Karpas-422 (cell line): Measurements from ENCODE around the gene ABHD2. TPM values are rescaled to one million over a fixed set of nuclear protein-coding genes. Genes with fewer than 3 reads are reported as not detected.

Experiments
- DNase-seq: peaks from one replicate; pipeline ENCODE4 v3.0.0-alpha.2; 2015
- H2AFZ ChIP-seq: fragments of 200-600 bp; sonication (generic); 2 replicates; pipeline ENCODE4 v1.6.1; 2014; ENCODE audit warnings: antibody characterized with exemption, low read length, mixed read lengths
- H3K27ac ChIP-seq: fragments of 200-600 bp; sonication (generic); 2 replicates; pipeline ENCODE4 v1.5.1; 2014; ENCODE audit warnings: mild to moderate bottlenecking, low read length, moderate library complexity
- H3K27me3 ChIP-seq: fragments of 200-600 bp; sonication (generic); 2 replicates; pipeline ENCODE4 v1.6.1; 2014; ENCODE audit warnings: low read length, mixed read lengths
- H3K36me3 ChIP-seq: fragments of 200-600 bp; sonication (generic); 2 replicates; pipeline ENCODE4 v1.6.1; 2014; ENCODE audit warnings: low read length, mixed read lengths; ENCODE audit not compliant: insufficient read depth
- H3K4me1 ChIP-seq: fragments of 200-600 bp; sonication (generic); 2 replicates; pipeline ENCODE4 v1.6.1; 2014; ENCODE audit warnings: mild to moderate bottlenecking, low read length, mixed read lengths
- H3K4me2 ChIP-seq: fragments of 200-600 bp; sonication (generic); 2 replicates; pipeline ENCODE4 v1.6.1; 2014; ENCODE audit warnings: low read length, low read depth, mild to moderate bottlenecking; ENCODE audit not compliant: poor library complexity, severe bottlenecking
- H3K4me3 ChIP-seq: fragments of 200-600 bp; sonication (generic); 2 replicates; pipeline ENCODE4 v1.5.1; 2014; ENCODE audit warnings: mild to moderate bottlenecking, antibody characterized with exemption, low read length, mixed read lengths
- H3K79me2 ChIP-seq: fragments of 200-600 bp; sonication (generic); 2 replicates; pipeline ENCODE4 v1.6.1; 2014; ENCODE audit warnings: mild to moderate bottlenecking, low read length, mixed read lengths
- H3K9ac ChIP-seq: fragments of 200-600 bp; sonication (generic); 2 replicates; pipeline ENCODE4 v1.6.0; 2014; ENCODE audit warnings: low read length
- H3K9me2 ChIP-seq: fragments of 200-600 bp; sonication (generic), shearing (Covaris generic); replicated peaks from 2 replicates; pipeline ENCODE4 v1.6.0; 2014; ENCODE audit warnings: mild to moderate bottlenecking, low read length, moderate library complexity; ENCODE audit not compliant: insufficient read depth
- H3K9me3 ChIP-seq: fragments of 300-700, 200-600 bp; sonication (generic); 2 replicates; pipeline ENCODE4 v1.6.1; 2014; ENCODE audit warnings: low read length, mixed read lengths
- H4K20me1 ChIP-seq: fragments of 200-600 bp; sonication (generic); 2 replicates; pipeline ENCODE4 v1.6.1; 2014; ENCODE audit warnings: mild to moderate bottlenecking, antibody characterized with exemption, low read length, low read depth; ENCODE audit not compliant: insufficient read depth
- total RNA-seq: library from RNA; depleted of rRNA; stranded (reverse); fragments of >200 nt; shearing (Covaris generic); gene quantifications from 2 replicates; pipeline ENCODE4 v1.2.3, GENCODE V29; 2014; ENCODE audit warnings: low replicate concordance

ABHD2 gene
- total RNA-seq, 1 experiment from 2014 or later, result 43.6 TPM

- no peaks in the 10 kb centered on the region for H3K27me3 ChIP-seq
- no peak overlapping the region for H3K4me3 ChIP-seq
- H3K9ac ChIP-seq, result no peak overlapping the region
- H3K9me2 ChIP-seq, result no peaks in the 10 kb centered on the region
- no peak overlapping the region for H2AFZ ChIP-seq
- DNase-seq, result no peak
- H3K4me2 ChIP-seq, result no peak overlapping the region
- no peaks in the 10 kb centered on the region for H3K9me3 ChIP-seq
- no peaks in the 10 kb centered on the region for H3K79me2 ChIP-seq
- H4K20me1 ChIP-seq, result no peaks in the 10 kb centered on the region
- no peaks in the 10 kb centered on the region for H3K36me3 ChIP-seq
- no peak overlapping the region for H3K27ac ChIP-seq
- H3K4me1 ChIP-seq, result no peaks in the 10 kb centered on the region
Measured at GRCh38 chr15:89217686-89218376, 129.6 kb downstream of the ABHD2 start.

DNA sequence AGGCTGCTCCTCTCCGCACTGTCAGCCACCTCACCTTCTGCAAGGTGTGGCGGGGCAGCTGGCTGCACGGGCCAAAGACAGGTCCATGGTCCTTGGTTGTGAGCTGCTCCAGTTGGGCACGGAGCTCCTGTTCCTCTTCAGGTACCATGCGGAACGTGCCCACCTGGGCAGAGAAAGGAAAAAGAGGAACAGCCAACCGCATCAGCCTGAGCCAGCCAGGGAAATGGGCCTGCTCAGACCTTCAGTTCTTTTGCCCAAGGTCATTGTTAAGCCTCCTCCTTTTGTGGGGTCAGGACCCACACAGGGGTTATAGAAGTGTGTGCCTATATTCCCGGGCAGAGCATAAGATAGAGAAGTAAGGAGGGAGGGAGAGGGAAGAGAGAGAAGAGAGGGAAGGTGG, 130.3 kb downstream of the ABHD2 start:
- Histone ChIP-seq H3K9ac (no peak overlapping the region), H3K27ac (no peak overlapping the region), H2AFZ (no peak overlapping the region), H3K4me3 (no peak overlapping the region), H3K27me3 (no peaks in the 10 kb centered on the region), H3K79me2 (no peaks in the 10 kb centered on the region), H3K36me3 (no peaks in the 10 kb centered on the region), H3K9me3 (no peaks in the 10 kb centered on the region), H4K20me1 (no peaks in the 10 kb centered on the region), H3K9me2 (no peaks in the 10 kb centered on the region), H3K4me1 (no peaks in the 10 kb centered on the region), H3K4me2 (no peak overlapping the region)
- DNase-seq, result no peak

DNA sequence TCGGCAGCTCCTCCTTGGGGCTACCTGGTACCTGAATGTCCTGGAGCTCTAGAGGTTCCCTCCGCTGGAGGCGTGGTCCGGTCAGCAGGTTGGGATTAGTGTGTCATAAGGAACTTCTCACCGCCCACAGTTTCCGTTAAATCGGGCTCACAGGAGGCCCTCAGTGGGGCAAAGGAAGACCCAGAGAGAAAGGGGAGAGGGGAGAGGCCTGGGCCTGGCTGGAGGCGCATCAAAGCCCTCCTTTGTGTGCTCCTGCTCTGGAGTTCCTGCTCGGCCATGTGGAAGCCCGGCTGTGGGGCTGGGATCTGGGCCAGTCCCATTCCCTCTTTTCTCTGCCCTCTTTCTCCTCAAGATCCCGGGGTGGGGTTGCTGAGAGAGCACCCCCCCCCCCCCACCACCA, 133.3 kb downstream of the ABHD2 start, which contains the start of gene RLBP1:
Gene RLBP1 (minus strand): TSS at position 37 of the 400 bp plus-strand sequence. CDS start 2,604 bp downstream, outside the sequence.
- H2AFZ ChIP-seq, result no peak within 1 kb of the TSS
- H3K4me1 ChIP-seq, result no peaks in the 10 kb centered on the region
- H3K27me3 ChIP-seq, result no peaks in the 10 kb centered on the region
- H3K79me2 ChIP-seq, result no peaks in the 10 kb centered on the region
- H3K4me2 ChIP-seq, result no peak within 1 kb of the TSS
- no peaks in the 10 kb centered on the region for H3K36me3 ChIP-seq
- no peaks in the 10 kb centered on the region for H3K9me3 ChIP-seq
- no peak within 1 kb of the TSS for H3K4me3 ChIP-seq
- no peak within 1 kb of the TSS for H3K27ac ChIP-seq
- H3K9me2 ChIP-seq, result no peaks in the 10 kb centered on the region
- DNase-seq, result no peak
- H4K20me1 ChIP-seq, result no peaks in the 10 kb centered on the region
- H3K9ac ChIP-seq, result no peak within 1 kb of the TSS

- Histone ChIP-seq H2AFZ (no peak overlapping the region), H3K79me2 (no peaks in the 10 kb centered on the region), H3K4me3 (no peak overlapping the region), H3K9ac (no peak overlapping the region), H4K20me1 (no peaks in the 10 kb centered on the region), H3K4me1 (no peaks in the 10 kb centered on the region), H3K9me2 (no peaks in the 10 kb centered on the region), H3K9me3 (no peaks in the 10 kb centered on the region), H3K27me3 (no peaks in the 10 kb centered on the region), H3K4me2 (no peak overlapping the region), H3K36me3 (no peaks in the 10 kb centered on the region), H3K27ac (no peak overlapping the region)
- no peak for DNase-seq
Measured at GRCh38 chr15:89225588-89225987, 137.3 kb downstream of the ABHD2 start.

- no peak for DNase-seq
- Histone ChIP-seq H3K27me3 (no peaks in the 10 kb centered on the region), H3K4me1 (no peaks in the 10 kb centered on the region), H3K4me3 (no peak overlapping the region), H3K9me2 (no peaks in the 10 kb centered on the region), H3K9ac (no peak overlapping the region), H3K27ac (no peak overlapping the region), H4K20me1 (no peaks in the 10 kb centered on the region), H3K79me2 (no peaks in the 10 kb centered on the region), H3K4me2 (no peak overlapping the region), H2AFZ (no peak overlapping the region), H3K36me3 (no peaks in the 10 kb centered on the region), H3K9me3 (no peaks in the 10 kb centered on the region)
Measured at GRCh38 chr15:89226359-89227221, 138.3 kb downstream of the ABHD2 start.

DNA sequence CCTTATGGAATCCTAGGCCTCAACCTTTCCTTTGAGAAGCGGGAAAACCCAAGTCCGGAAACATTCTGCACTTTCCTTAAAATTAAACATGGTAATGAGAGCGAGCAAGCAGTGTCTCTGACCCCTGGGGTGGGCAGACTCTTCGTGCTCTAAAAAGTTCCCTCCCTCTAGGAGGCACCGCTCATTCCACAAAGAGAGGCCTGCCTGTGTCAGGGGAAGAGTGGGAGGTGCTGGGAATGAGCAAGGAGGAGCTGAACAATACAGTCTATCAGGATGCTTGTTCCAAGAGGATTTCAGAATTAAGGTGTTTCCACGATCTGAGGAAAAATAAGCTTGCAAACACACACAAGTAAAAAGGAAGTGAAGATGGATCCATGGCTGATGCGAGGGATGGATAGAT, 139.2 kb downstream of the ABHD2 start:
- Histone ChIP-seq H3K9me2 (no peaks in the 10 kb centered on the region), H2AFZ (no peak overlapping the region), H3K36me3 (no peaks in the 10 kb centered on the region), H3K4me2 (no peak overlapping the region), H4K20me1 (no peaks in the 10 kb centered on the region), H3K9me3 (no peaks in the 10 kb centered on the region), H3K27ac (no peak overlapping the region), H3K27me3 (no peaks in the 10 kb centered on the region), H3K4me3 (no peak overlapping the region), H3K9ac (no peak overlapping the region), H3K79me2 (no peaks in the 10 kb centered on the region), H3K4me1 (no peaks in the 10 kb centered on the region)
- DNase-seq, result no peak

GRCh38 chr15:89230277-89230676, 142.0 kb downstream of the ABHD2 start:
- Histone ChIP-seq H3K4me3 (no peak overlapping the region), H4K20me1 (no peaks in the 10 kb centered on the region), H3K27ac (no peak overlapping the region), H3K9me3 (no peaks in the 10 kb centered on the region), H3K4me1 (no peaks in the 10 kb centered on the region), H3K36me3 (no peaks in the 10 kb centered on the region), H3K27me3 (no peaks in the 10 kb centered on the region), H3K79me2 (no peaks in the 10 kb centered on the region), H3K9ac (no peak overlapping the region), H3K4me2 (no peak overlapping the region), H2AFZ (no peak overlapping the region), H3K9me2 (no peaks in the 10 kb centered on the region)
- no peak for DNase-seq

DNA sequence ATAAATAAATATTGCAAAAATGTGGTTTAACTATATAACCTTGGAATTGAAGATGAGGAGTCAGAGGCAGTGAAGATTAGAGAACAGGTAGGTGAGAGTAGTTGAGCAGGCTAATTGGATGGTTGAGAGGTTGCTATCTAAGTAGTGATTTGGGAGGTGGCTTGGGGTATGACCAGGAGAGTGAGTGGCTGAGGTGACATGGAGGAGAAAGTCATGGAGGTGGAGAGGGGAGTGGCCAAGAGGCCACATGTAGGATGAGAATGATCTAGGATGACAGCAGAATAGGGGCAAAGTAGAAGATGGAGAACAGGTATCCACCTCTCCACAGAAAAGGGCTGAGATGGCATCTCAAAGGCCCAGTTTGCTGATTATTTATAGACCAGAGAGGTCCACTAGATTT, 143.6 kb downstream of the ABHD2 start:
- Histone ChIP-seq H3K27ac (no peak overlapping the region), H3K9ac (no peak overlapping the region), H3K4me1 (no peaks in the 10 kb centered on the region), H3K36me3 (no peaks in the 10 kb centered on the region), H4K20me1 (no peaks in the 10 kb centered on the region), H3K4me2 (no peak overlapping the region), H3K9me2 (no peaks in the 10 kb centered on the region), H3K27me3 (no peaks in the 10 kb centered on the region), H3K9me3 (no peaks in the 10 kb centered on the region), H3K4me3 (no peak overlapping the region), H3K79me2 (no peaks in the 10 kb centered on the region), H2AFZ (no peak overlapping the region)
- DNase-seq, result no peak
